Immature natural killer cell (primary cell): ENCODE data around the gene RSAD2. TPM values are rescaled to one million over a fixed set of nuclear protein-coding genes. Genes with fewer than 3 reads are reported as not detected.
"Not testable (repeated sequence)": the region's sequence is repeated elsewhere in the genome, so short reads cannot be mapped to it uniquely, and the experiment has no call there.

ENCODE experiments used
- DNase-seq, 3 donors: peaks; one replicate each; pipeline ENCODE4 v3.0.0; 2022; ENCODE audit warnings: mixed read lengths in 1 of 3
- H3K27ac Mint-ChIP-seq, 6 donors: one replicate each; pipeline ENCODE4 v1.8.0; 2020; ENCODE audit warnings: mixed read lengths in 6 of 6, mild to moderate bottlenecking in 5 of 6, inconsistent platforms in 4 of 6, moderate library complexity in 3 of 6
- H3K27me3 Mint-ChIP-seq, 3 donors: one replicate each; pipeline ENCODE4 v1.8.0; 2020 to 2021; ENCODE audit warnings: low read depth in 3 of 3, mild to moderate bottlenecking in 3 of 3, mixed read lengths in 3 of 3, moderate library complexity in 3 of 3, inconsistent platforms in 1 of 3
- H3K36me3 Mint-ChIP-seq, 3 donors: one replicate each; pipeline ENCODE4 v1.8.0; 2020; ENCODE audit warnings: mixed read lengths in 3 of 3, inconsistent platforms in 2 of 3, mild to moderate bottlenecking in 2 of 3
- H3K4me1 Mint-ChIP-seq, 2 donors: one replicate each; pipeline ENCODE4 v1.8.0; 2020; ENCODE audit warnings: inconsistent platforms in 2 of 2, mild to moderate bottlenecking in 2 of 2, mixed read lengths in 2 of 2, moderate library complexity in 1 of 2
- H3K4me3 Mint-ChIP-seq, 5 donors: one replicate each; pipeline ENCODE4 v1.8.0; 2020; ENCODE audit warnings: mild to moderate bottlenecking in 5 of 5, mixed read lengths in 5 of 5, inconsistent platforms in 3 of 5, moderate library complexity in 3 of 5
- H3K9me3 Mint-ChIP-seq, 6 donors: one replicate each; pipeline ENCODE4 v1.8.0; 2020; ENCODE audit warnings: mild to moderate bottlenecking in 6 of 6, mixed read lengths in 6 of 6, inconsistent platforms in 4 of 6, moderate library complexity in 3 of 6
- polyA plus RNA-seq, 3 donors: library from polyadenylated mRNA; unstranded; fragments of 300-500 nt; fragmentation: Illumina TruSeq; gene quantifications; one replicate each; pipeline ENCODE4 v1.2.3, GENCODE V29; 2021

RSAD2 gene
- polyA plus RNA-seq, 3 donors from 2014 or later = 1.2 to 16.5 (median 5.8) TPM

DNA sequence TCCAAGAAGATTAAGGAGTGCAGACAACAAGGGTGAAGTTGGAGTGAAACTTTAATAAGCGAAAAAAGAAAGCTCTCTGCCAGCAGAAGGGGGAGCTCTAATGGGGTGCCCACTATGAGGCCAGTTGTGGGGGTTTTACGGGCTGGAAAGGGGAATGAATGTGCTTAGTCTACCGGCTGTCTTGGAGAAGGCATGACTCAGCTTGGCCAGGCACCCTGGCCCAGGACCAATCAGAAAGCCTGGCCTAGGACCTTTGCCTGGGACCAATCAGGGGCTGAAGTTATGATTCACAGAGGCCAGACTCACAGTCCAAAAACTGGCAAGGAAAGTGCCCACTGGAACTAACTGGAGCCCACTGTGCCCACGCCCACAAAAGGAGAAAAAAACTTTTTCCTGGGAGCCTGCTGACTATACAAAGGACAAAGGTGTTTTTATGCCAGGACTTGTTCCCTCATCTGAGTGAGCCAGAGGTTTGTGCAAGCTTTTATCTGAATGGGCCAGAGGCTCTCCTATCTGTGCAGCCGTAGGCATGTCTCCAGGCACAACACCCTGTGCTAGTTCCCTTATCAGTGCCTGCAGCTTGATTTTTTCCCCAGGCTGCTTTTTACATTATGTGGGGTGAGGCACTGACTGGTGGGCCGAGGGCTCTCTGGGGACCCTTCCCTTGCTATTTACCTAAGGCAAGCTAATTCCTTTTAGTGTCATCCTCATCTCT is 30.5 kb upstream of the RSAD2 start:
- Mint-ChIP-seq H3K36me3 (peaks cover 65 to 80% (median 68%) of the 10 kb centered on the region in 3 donors), H3K27ac (no peak overlapping the region), H3K4me3 (no peak overlapping the region), H3K9me3 (peaks cover 38 to 80% (median 60%) of the 10 kb centered on the region in 6 donors), H3K27me3 (peaks cover 0 to 4% (median 2%) of the 10 kb centered on the region in 3 donors), H3K4me1 (peaks cover 13 to 44% of the 10 kb centered on the region in 2 donors)
- DNase-seq = no peak

DNA sequence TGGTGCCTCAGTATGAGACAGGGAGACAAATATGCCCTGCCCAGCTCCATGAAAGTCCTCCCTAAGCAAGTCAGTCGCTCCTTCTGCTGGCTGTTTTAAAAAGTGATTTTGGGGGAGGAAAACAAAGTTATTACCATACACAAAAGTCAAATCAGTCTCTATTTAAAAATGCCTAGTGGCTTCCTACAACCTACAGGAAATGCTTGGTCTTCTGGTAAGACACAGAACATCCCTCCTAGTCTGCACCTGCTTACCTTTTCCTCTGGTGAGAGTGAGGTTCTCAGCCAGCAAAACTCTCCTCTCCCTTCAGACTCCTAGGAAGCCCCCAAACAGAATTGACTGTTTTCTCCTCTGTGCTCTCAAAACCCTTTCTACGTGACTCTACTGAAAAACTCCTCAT is 25.4 kb upstream of the RSAD2 start:
- peaks cover 0 to 31% (median 14%) of the 10 kb centered on the region in 6 donors for H3K9me3 Mint-ChIP-seq
- no peak overlapping the region for H3K4me3 Mint-ChIP-seq
- H3K36me3 Mint-ChIP-seq = peaks cover 55 to 77% (median 63%) of the 10 kb centered on the region in 3 donors
- no peak for DNase-seq
- peaks cover 13 to 50% of the 10 kb centered on the region in 2 donors for H3K4me1 Mint-ChIP-seq
- no peak overlapping the region for H3K27ac Mint-ChIP-seq
- H3K27me3 Mint-ChIP-seq = peaks cover 0 to 2% (median 0%) of the 10 kb centered on the region in 3 donors

DNA sequence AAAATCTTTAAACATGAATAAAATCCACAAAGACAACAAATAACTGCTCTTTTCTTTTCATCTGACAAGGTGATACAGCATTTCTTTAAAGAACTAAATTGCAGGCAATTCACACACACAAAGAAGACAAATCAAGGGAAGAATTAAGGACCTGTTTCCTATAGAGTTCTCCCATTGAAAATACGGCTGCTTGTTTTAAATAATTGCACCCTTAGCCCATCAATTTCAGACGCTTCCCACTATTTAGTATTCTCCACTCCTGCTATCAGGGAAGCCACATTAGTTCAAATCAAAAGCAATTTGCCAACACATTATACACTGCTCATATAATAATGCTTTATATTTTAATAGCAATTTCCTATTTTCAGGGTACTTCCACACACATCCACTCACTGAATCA is 23.2 kb upstream of the RSAD2 start:
- H3K4me1 Mint-ChIP-seq = peaks cover 13 to 29% of the 10 kb centered on the region in 2 donors
- DNase-seq = no peak
- H3K9me3 Mint-ChIP-seq = peaks cover 2 to 20% (median 4%) of the 10 kb centered on the region in 6 donors
- H3K27ac Mint-ChIP-seq = no peak overlapping the region
- H3K36me3 Mint-ChIP-seq = peaks cover 53 to 77% (median 60%) of the 10 kb centered on the region in 3 donors
- no peak overlapping the region for H3K4me3 Mint-ChIP-seq
- H3K27me3 Mint-ChIP-seq = peaks cover 0 to 2% (median 0%) of the 10 kb centered on the region in 3 donors

DNA sequence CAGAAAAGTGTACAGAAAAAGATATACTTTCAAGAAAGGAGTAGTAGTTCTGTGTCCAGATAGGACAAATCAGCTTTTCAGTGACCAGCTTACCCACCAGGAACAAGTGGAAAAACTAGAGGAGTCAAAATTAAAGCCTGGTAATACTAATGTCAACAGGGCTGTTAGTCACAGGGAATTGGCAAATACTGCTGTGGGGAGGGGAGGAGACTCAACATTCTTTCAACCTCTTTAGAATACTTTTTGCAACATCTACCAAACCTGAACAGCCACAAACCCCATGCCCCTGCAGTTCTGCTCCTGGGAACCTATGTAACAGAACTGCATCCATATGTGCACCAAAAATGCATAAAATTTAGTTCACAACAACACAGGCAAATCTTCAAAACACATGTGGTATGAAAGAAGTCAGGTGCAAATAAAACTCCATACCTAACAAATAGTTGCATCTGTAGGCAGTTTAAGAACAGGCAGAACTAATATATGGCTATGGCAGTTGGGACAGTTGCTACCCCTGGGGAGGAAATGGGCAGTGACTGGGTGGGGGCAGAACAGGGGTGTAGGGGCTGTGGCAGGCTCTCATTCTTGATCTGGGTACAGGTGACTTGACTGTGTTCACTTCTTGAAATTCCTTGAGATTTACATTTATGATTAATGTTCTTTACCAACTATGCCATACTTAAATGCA is 21.6 kb upstream of the RSAD2 start:
- Mint-ChIP-seq H3K36me3 (peaks cover 57 to 77% (median 63%) of the 10 kb centered on the region in 3 donors), H3K9me3 (peaks cover 2 to 16% (median 4%) of the 10 kb centered on the region in 6 donors), H3K27me3 (no peaks in the 10 kb centered on the region), H3K4me3 (no peak overlapping the region), H3K27ac (peak overlapping the region in 1 of 6 donors; percentile 13), H3K4me1 (peaks cover 5 to 14% of the 10 kb centered on the region in 2 donors)
- DNase-seq = no peak

DNA sequence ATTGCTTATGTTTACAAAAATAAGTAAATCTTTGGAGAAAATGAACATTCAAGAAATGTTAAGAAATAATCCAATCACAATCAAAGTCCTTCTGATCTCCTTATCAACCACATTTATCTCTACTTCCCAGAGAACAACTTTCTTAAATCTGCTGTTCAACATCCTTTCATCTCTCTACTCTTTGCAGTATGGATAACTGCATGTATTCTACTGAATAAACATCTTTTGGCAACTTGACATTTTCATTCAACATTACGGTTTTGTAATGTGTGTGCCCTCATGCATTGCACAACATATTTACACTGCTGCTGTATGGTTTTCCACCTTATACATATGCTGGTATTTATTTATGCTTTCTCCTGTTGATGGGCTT is 21.0 kb upstream of the RSAD2 start:
- H3K4me1 Mint-ChIP-seq = peaks cover 2 to 9% of the 10 kb centered on the region in 2 donors
- no peak for DNase-seq
- H3K27ac Mint-ChIP-seq = no peak overlapping the region
- peaks cover 0 to 1% (median 0%) of the 10 kb centered on the region in 3 donors for H3K27me3 Mint-ChIP-seq
- no peak overlapping the region for H3K4me3 Mint-ChIP-seq
- peaks cover 60 to 83% (median 63%) of the 10 kb centered on the region in 3 donors for H3K36me3 Mint-ChIP-seq
- H3K9me3 Mint-ChIP-seq = peaks cover 2 to 16% (median 4%) of the 10 kb centered on the region in 6 donors

DNA sequence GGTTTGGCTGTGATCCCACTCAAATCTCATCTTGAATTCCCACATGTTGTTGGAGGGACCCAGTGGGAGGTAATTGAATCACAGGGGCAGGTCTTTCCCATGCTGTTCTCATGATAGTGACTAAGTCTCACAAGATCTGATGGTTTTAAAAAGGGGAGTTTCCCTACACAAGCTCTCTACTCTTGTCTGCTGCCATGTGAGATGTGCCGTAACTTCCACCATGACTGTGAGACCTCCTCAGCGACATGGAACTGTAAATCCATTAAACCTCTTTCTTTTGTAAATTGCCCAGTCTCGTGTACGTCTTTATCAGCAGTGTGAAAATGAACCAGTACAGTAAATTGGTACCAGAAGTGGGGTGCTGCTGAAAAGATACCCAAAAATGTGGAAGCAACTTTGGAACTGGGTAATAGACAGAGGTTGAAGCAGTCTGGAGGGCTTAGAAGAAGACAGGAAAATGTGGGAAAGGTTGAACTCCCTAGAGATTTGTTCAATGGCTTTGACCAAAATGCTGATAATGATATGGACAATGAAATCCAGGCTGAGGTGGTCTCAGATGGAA is 19.0 kb upstream of the RSAD2 start:
- H3K4me3 Mint-ChIP-seq, H3K27ac Mint-ChIP-seq, H3K4me1 Mint-ChIP-seq, DNase-seq, H3K27me3 Mint-ChIP-seq: not testable (repeated sequence)
- Mint-ChIP-seq H3K36me3 (peaks cover 52 to 77% (median 64%) of the 10 kb centered on the region in 3 donors), H3K9me3 (peaks cover 2 to 16% (median 4%) of the 10 kb centered on the region in 6 donors)

DNA sequence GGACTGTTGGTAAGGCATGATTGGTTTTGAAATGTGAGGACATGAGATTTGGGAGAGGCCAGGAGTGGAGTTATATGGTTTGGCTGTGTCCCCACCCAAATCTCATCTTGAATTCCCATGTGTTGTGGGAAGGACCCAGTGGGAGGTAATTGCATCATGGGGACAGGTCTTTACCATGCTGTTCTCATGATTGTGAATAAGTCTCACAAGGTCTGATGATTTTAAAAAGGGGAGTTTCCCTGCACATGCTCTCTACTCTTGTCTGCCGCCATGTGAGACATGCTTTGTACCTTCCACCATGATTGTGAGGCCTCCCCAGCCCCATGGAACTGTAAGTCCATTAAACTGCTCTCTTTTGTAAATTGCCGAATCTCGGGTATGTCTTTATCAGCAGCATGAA is 17.3 kb upstream of the RSAD2 start:
- DNase-seq = no peak
- H3K4me1 Mint-ChIP-seq = peaks cover 10 to 19% of the 10 kb centered on the region in 2 donors
- H3K27me3 Mint-ChIP-seq = peaks cover 0 to 3% (median 3%) of the 10 kb centered on the region in 3 donors
- H3K27ac Mint-ChIP-seq = no peak overlapping the region
- no peak overlapping the region for H3K4me3 Mint-ChIP-seq
- peaks cover 2 to 16% (median 4%) of the 10 kb centered on the region in 6 donors for H3K9me3 Mint-ChIP-seq
- H3K36me3 Mint-ChIP-seq = peaks cover 42 to 65% (median 54%) of the 10 kb centered on the region in 3 donors

DNA sequence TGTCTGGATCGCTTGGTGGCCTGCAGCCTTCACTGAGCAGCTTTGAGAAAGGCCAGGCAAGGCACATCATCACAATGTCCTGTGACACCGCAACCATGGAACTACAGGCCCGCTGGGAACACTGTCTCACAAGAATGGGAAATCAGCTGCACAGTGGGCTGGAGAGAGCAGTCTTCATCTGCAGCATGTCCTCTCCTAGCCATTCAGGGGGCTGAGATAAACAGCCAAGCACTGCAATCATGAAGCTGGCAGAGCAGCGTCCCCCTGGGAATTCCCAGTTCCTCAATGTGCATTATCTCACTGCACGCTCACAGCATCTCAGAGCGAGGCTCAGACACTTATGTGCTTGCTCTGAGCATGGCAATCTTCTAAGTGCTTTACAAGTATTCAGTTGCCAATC is 13.8 kb upstream of the RSAD2 start:
- Mint-ChIP-seq H3K27me3 (peaks cover 5 to 7% (median 7%) of the 10 kb centered on the region in 3 donors), H3K4me1 (peaks cover 17 to 31% of the 10 kb centered on the region in 2 donors), H3K27ac (peak overlapping the region in 1 of 6 donors; percentile 86), H3K36me3 (peaks cover 30 to 40% (median 35%) of the 10 kb centered on the region in 3 donors), H3K4me3 (peak overlapping the region; percentile 75 to 83 (median 78)), H3K9me3 (peaks cover 0 to 12% (median 2%) of the 10 kb centered on the region in 6 donors)
- no peak for DNase-seq

DNA sequence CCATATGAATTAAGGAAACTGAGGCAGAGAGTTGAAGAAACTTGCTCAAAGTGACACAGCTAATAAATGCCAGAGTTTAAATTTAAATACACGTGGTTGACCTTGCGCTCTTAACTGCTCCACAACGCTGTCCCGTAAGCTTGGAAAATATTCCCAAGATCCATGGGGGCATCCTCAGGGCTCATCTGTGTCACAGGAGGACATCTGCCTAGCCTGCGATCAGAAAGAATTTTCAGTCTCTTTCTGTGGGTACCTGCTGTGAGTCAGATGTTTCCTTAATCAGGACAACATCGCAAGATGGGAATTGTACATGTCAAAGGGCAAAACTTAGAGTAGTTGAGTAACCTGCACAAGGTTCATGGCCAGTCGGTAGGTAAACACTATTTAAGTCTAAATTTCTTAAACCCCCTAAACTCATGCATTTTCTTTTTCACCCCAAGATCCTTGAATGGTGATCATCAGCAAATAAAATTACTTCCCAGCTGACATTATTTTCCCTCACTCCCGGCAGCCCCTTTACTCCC is 13.3 kb upstream of the RSAD2 start:
- Mint-ChIP-seq H3K36me3 (peaks cover 25 to 35% (median 30%) of the 10 kb centered on the region in 3 donors), H3K9me3 (peaks cover 0 to 10% (median 0%) of the 10 kb centered on the region in 6 donors), H3K27ac (peak overlapping the region in 5 of 6 donors; percentile 12 to 86 (median 28)), H3K27me3 (peaks cover 5 to 7% (median 7%) of the 10 kb centered on the region in 3 donors), H3K4me1 (peaks cover 17 to 31% of the 10 kb centered on the region in 2 donors), H3K4me3 (peak overlapping the region; percentile 75 to 83 (median 78))
- DNase-seq = no peak

DNA sequence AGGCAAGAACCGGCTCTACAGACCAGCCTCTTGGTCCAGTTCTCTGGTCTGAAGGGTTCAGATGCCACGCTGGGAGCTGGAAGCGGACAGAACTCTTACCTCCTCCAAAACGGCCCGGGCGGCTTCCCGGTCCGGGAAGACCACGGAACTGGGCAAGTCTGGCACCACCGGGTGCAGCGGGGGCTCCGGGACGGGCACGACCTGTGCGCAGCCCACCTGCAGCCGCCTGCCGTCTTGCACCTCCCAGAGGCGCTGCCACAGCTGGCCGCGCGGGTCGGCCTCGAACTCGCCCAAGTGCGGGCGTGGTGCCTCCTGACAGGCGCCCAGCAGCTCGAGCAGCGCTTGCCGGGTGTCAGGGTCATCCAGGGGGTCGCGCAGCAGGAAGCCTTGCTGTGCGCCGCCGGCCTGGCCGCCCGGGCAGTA is 12.6 kb upstream of the RSAD2 start:
- Mint-ChIP-seq H3K9me3 (peaks cover 0 to 7% (median 0%) of the 10 kb centered on the region in 6 donors), H3K4me1 (peaks cover 17 to 31% of the 10 kb centered on the region in 2 donors), H3K27ac (peak overlapping the region in 5 of 6 donors; percentile 13 to 86 (median 28)), H3K36me3 (peaks cover 19 to 31% (median 23%) of the 10 kb centered on the region in 3 donors), H3K4me3 (peak overlapping the region; percentile 75 to 83 (median 78)), H3K27me3 (peaks cover 5 to 7% (median 7%) of the 10 kb centered on the region in 3 donors)
- no peak for DNase-seq

DNA sequence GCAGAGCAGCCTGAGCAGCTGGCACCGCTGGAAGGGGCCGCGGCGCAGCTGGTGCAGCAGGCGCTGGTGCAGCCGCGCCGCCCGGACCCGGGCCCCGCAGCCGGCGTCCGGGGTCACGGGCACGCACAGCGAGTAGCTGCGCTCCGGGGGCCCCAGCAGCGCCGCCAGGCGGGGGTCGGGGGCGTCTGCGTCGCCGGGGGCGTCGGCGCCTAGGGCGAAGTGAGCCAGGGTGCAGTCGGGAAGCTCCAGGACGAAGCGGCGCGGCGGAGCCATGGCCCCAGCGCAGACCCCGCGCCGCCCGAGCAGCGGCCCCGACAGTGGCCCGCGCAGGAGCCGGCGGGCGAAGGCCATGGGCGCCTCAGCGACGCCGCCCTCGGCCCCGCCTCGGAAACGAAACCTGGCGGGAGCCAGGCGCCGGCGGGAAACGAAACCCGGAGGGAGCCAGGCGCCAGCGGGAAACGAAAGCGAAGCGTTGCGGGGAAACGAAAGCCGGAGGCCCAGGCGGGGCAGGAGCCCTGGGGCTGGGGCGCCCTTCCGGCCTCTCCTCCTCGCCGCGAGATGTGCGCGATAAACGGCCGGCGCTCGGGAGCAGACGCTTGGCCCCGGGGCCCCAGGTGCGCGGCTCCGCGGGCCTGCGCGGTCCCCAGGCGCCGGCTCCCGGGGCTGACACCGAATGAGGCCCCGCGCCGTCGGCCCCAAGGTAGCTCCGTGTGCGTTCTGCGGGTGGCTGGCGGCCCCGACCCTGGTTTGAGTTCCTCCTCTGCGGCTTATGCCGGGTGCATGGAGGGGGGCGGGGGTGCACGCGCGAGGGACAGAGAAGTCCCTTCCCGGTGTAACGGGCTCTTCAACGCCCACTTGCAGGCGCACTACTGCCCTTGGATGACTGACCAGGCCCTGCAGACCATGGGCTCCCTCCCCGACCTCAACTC is 12.0 kb upstream of the RSAD2 start, which contains the start of gene CMPK2:
Gene CMPK2 (minus strand): TSS at position 562 of the 929 bp plus-strand sequence. CDS start 211 bp downstream, at position 351.
- peaks cover 5 to 7% (median 7%) of the 10 kb centered on the region in 3 donors for H3K27me3 Mint-ChIP-seq
- peaks cover 12 to 24% (median 17%) of the 10 kb centered on the region in 3 donors for H3K36me3 Mint-ChIP-seq
- peak; percentile 83 to 85 (median 84) for DNase-seq
- peaks cover 17 to 31% of the 10 kb centered on the region in 2 donors for H3K4me1 Mint-ChIP-seq
- H3K9me3 Mint-ChIP-seq = no peaks in the 10 kb centered on the region
- H3K27ac Mint-ChIP-seq = peak within 1 kb of the TSS; percentile 75 to 93 (median 90)
- H3K4me3 Mint-ChIP-seq = peak within 1 kb of the TSS; percentile 90 to 99 (median 96)

DNA sequence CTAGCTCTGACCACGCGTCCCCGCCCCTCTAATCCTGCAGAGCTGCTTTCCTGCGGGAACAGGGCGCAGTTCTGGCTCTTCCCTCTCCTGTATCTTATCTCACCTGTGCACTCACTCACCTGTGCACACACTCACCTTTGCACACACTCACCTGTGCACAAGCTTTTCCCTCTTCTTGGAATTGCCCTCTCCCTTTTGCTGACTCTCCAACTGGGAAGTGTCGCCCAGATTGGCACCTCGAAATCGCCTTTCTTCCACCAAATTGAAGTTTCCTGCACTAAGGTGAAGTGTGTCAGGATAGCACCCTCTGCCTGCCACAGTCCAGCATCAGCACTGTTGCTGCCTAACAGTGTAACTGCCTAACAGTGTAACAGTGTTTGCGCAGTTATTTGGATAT is 11.3 kb upstream of the RSAD2 start:
- peaks cover 17 to 31% of the 10 kb centered on the region in 2 donors for H3K4me1 Mint-ChIP-seq
- DNase-seq = peak; percentile 9 to 23 (median 15)
- H3K9me3 Mint-ChIP-seq = no peaks in the 10 kb centered on the region
- H3K36me3 Mint-ChIP-seq = peaks cover 6 to 18% (median 12%) of the 10 kb centered on the region in 3 donors
- H3K27ac Mint-ChIP-seq = peak overlapping the region; percentile 75 to 93 (median 90)
- H3K27me3 Mint-ChIP-seq = peaks cover 5 to 7% (median 7%) of the 10 kb centered on the region in 3 donors
- peak overlapping the region; percentile 90 to 99 (median 96) for H3K4me3 Mint-ChIP-seq
